ENCODE results near the gene CDH23. TPM values are rescaled to one million over a fixed set of nuclear protein-coding genes. Genes with fewer than 3 reads are reported as not detected.

Gene CDH23
- polyA plus RNA-seq, 2 of the 4 experiments (the other 2 are of a cell fraction) = 1.1 to 2.3 TPM

DNA sequence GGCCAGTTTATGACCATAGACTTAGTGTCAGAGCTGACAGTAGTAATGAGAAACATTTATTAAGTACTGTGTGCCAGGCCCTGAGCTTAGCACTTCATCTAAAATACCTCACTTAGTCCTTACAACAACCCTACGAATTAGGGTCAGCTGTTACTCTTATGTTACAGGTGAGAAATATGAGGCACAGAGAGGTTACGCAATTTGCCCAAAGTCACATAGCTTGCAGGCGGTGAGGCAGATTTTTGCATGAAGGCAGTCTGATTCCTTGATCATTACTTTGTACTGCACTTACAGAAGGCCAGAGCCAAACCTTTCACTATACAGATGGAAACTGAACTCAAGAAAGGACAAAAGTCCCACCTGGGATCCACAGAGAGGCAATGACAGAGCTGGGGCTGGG, 10.2 kb downstream of the CDH23 start:
- Histone ChIP-seq H3K9me3 (peaks cover 12% of the 10 kb centered on the region; the same call in 2 of the 3 replicates), H3K27ac (no peak overlapping the region), H3K4me1 (no peaks in the 10 kb centered on the region), H3K4me2 (no peak overlapping the region), H3K4me3 (no peak overlapping the region)
- TF ChIP-seq, protein P1, sequence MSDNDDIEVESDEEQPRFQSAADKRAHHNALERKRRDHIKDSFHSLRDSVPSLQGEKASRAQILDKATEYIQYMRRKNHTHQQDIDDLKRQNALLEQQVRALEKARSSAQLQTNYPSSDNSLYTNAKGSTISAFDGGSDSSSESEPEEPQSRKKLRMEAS (IDR thresholded peaks at IDR 0.05) = no peak
- TF ChIP-seq CEBPB (IDR thresholded peaks at IDR 0.05) = peak; percentile 43 to 59; a peak in 3 of 4 replicates
- FAIRE-seq = no peak
- POLR2A ChIA-PET = no interaction called here
- 73% methylated on average over 3 of the region's 3 CpGs for WGBS (ENCODE audit: missing lambda C conversion rate)
- no peak for ATAC-seq
- CTCF ChIA-PET = interaction anchor here (0.8 to 2.0 kb wide), 5 partner anchors 11 to 291 kb away, joined by 3 to 7 read pairs (median 4); partner anchors contain the start of gene CDH23
- no peak for DNase-seq (ENCODE audit: low read depth in 1 of 2, low spot score in 1 of 2)

- DNase-seq (ENCODE audit: low read depth in 1 of 2, low spot score in 1 of 2) (no peak), ATAC-seq (no peak), FAIRE-seq (no peak)
- Histone ChIP-seq H3K27ac (no peak overlapping the region), H3K4me1 (no peaks in the 10 kb centered on the region), H3K4me3 (no peak overlapping the region), H3K4me2 (no peak overlapping the region), H3K9me3 (peaks cover 14% of the 10 kb centered on the region; the same call in 2 of the 3 replicates)
- POLR2A ChIA-PET = no interaction called here
- CTCF ChIA-PET = interaction anchor here (0.7 to 1.5 kb wide), 4 partner anchors 13 to 201 kb away, joined by 3 read pairs; no protein-coding TSS in a partner anchor
- WGBS (ENCODE audit: missing lambda C conversion rate) = 60% methylated on average over 8 of the region's 9 CpGs
- TF ChIP-seq NR3C1 (IDR thresholded peaks at IDR 0.05) (no peak), HOXB13 (CRISPR knock-in tag; IDR thresholded peaks at IDR 0.05; ENCODE audit: low read depth) (no peak), CHD2 (IDR thresholded peaks at IDR 0.05; ENCODE audit: low read length, partially characterized antibody) (no peak), RNF2 (IDR thresholded peaks at IDR 0.05; ENCODE audit: borderline replicate concordance, low read depth) (no peak), TFCP2L1 (CRISPR knock-in tag; IDR thresholded peaks at IDR 0.05) (no peak), BCL3 (IDR thresholded peaks at IDR 0.05) (no peak), KDM5A (IDR thresholded peaks at IDR 0.05) (no peak), ESRRA (IDR thresholded peaks at IDR 0.05; ENCODE audit: borderline replicate concordance, low read length) (no peak), HMGXB4 (CRISPR knock-in tag; IDR thresholded peaks at IDR 0.05; ENCODE audit: borderline replicate concordance) (no peak), HEYL (CRISPR knock-in tag; IDR thresholded peaks at IDR 0.05) (no peak), JUN (IDR thresholded peaks at IDR 0.05) (no peak), FOSL2 (IDR thresholded peaks at IDR 0.05) (no peak), FOSL2 (CRISPR knock-in tag; IDR thresholded peaks at IDR 0.05) (no peak), KDM1A (IDR thresholded peaks at IDR 0.05; ENCODE audit: low read depth) (no peak), MAFK (IDR thresholded peaks at IDR 0.05; ENCODE audit: partially characterized antibody) (no peak), ZFP36 (IDR thresholded peaks at IDR 0.05; ENCODE audit: borderline replicate concordance, partially characterized antibody) (no peak), RARB (CRISPR knock-in tag; IDR thresholded peaks at IDR 0.05) (no peak), MAZ (IDR thresholded peaks at IDR 0.05; ENCODE audit: borderline replicate concordance, low read depth, low read length) (no peak), CBX2 (IDR thresholded peaks at IDR 0.05; ENCODE audit: borderline replicate concordance, low read depth) (no peak)
- TF ChIP-seq, protein P1 (IDR thresholded peaks at IDR 0.05) = no peak
- TF ChIP-seq, protein P2, sequence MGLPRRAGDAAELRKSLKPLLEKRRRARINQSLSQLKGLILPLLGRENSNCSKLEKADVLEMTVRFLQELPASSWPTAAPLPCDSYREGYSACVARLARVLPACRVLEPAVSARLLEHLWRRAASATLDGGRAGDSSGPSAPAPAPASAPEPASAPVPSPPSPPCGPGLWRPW (IDR thresholded peaks at IDR 0.05) = no peak
These were observed 11.9 kb downstream of the CDH23 start for GRCh38 chr10:71408436-71409225.

Data from A549 (cell line).